ENCODE measurements around the gene RFWD3.

Gene RFWD3

DNA sequence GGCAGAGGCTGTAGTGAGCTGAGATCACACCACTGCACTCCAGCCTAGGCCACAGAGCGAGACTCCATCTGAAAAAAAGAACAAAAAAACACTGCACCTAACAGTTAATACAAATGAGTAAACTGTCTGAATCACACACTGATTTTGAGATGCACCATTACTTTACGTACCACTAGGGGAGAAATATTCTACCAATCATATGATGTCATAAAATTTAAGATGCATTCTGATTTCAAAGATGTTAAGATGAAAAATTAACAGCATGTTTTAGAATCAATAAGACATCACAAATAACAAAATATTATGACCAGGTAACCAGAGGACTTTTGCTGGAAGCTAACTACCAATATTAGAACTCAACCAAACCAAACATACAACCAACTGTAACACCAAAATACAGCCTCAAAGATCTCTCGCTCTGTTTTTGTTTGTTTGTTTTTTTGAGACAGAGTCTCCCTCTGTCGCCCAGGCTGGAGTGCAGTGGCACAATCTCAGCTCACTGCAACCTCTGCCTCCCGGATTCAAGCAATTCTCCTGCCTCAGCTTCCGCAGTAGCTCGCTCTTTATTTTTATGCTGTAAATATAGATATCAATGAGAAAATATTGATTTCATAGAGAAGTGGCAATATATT lies 91.4 kb downstream of the RFWD3 start:
- Histone ChIP-seq H3K27ac (no peak overlapping the region), H3K4me3 (no peak overlapping the region)
- TF ChIP-seq, protein P1, sequence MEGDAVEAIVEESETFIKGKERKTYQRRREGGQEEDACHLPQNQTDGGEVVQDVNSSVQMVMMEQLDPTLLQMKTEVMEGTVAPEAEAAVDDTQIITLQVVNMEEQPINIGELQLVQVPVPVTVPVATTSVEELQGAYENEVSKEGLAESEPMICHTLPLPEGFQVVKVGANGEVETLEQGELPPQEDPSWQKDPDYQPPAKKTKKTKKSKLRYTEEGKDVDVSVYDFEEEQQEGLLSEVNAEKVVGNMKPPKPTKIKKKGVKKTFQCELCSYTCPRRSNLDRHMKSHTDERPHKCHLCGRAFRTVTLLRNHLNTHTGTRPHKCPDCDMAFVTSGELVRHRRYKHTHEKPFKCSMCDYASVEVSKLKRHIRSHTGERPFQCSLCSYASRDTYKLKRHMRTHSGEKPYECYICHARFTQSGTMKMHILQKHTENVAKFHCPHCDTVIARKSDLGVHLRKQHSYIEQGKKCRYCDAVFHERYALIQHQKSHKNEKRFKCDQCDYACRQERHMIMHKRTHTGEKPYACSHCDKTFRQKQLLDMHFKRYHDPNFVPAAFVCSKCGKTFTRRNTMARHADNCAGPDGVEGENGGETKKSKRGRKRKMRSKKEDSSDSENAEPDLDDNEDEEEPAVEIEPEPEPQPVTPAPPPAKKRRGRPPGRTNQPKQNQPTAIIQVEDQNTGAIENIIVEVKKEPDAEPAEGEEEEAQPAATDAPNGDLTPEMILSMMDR (IDR thresholded peaks at IDR 0.05), result no peak
- no peak for DNase-seq (ENCODE audit: low spot score)

DNA sequence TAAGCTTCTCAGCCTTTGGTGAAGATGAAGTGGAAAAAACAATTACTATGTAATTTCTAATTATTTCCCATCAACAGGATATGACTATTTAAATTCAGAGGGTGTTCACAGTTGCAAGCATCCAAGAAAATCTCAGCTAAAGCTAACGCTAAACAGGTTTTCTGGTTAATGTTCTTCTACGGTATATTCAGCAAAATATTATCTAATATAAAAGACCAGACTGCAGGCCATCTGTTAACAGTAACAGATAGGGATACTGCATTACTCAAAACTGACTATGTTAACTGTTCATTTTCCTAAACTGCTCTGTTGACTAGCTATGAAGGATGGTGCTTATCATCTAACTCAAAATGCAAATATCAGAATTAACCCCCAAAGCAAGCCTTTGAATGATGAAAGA lies 92.5 kb downstream of the RFWD3 start:
- Histone ChIP-seq H3K27ac (no peak overlapping the region), H3K4me3 (no peak overlapping the region)
- TF ChIP-seq, protein P1 (IDR thresholded peaks at IDR 0.05), result no peak
- DNase-seq (ENCODE audit: low spot score), result no peak

DNA sequence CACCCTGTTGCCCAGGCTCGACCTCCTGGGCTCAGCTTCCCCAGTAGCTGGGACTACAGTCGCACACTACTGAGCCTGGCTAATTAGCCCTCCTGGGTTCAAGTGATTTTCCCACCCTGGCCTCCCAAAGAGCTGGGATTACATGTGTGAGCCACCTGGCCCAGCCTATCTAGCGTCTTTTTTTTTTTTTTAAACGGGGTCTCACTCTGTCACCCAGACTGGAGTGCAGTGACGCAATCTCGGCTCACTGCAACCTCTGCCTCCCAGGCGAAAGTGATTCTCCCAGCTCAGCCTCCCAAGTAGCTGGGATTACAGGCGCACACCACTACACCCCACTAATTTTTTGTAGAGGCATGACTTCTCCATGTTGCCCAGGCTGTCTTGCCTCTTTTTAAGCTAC lies 93.1 kb downstream of the RFWD3 start:
- no peak for DNase-seq (ENCODE audit: low spot score)
- TF ChIP-seq, protein P1 (IDR thresholded peaks at IDR 0.05), result no peak
- no peak overlapping the region for H3K27ac ChIP-seq
- no peak overlapping the region for H3K4me3 ChIP-seq

All from coronary artery (tissue), 2 donors.